Muscle layer of colon (tissue), 2 donors: Measurements from ENCODE around the gene ALPK3.

ENCODE experiments used
- H3K27ac ChIP-seq: one replicate; pipeline ENCODE4 v1.7.0; 2013; ENCODE audit warnings: low read depth, mild to moderate bottlenecking, low read length, moderate library complexity
- H3K27me3 ChIP-seq, 2 donors: one replicate each; pipeline ENCODE4 v1.7.0; 2013; ENCODE audit warnings: low read length in 2 of 2, mild to moderate bottlenecking in 2 of 2; ENCODE audit not compliant: insufficient read depth in 2 of 2, control insufficient read depth in 1 of 2
- H3K36me3 ChIP-seq: one replicate; pipeline ENCODE4 v1.7.0; 2013; ENCODE audit warnings: mild to moderate bottlenecking, low read length; ENCODE audit not compliant: insufficient read depth
- H3K4me1 ChIP-seq: one replicate; pipeline ENCODE4 v1.7.0; 2013; ENCODE audit warnings: mild to moderate bottlenecking, low read length; ENCODE audit not compliant: insufficient read depth
- H3K4me3 ChIP-seq, 2 donors: one replicate each; pipeline ENCODE4 v1.7.0; 2013; ENCODE audit warnings: low read length in 2 of 2, low read depth in 1 of 2, mild to moderate bottlenecking in 1 of 2, moderate library complexity in 1 of 2
- H3K9ac ChIP-seq: one replicate; pipeline ENCODE4 v1.7.0; 2013; ENCODE audit warnings: low read length
- H3K9me3 ChIP-seq: one replicate; pipeline ENCODE4 v1.7.0; 2013; ENCODE audit warnings: mild to moderate bottlenecking, low read length
- donor health status: abdominal sarcoma.
- donor health status: Adenocarcinoma of cecum.

ALPK3 gene

GRCh38 chr15:84816694-84817465, at the start of gene ALPK3:
Gene ALPK3 (plus strand): TSS chr15:84817356. CDS start chr15:84817453, 97 bp downstream.
- Histone ChIP-seq H3K9me3 (no peaks in the 10 kb centered on the region), H3K36me3 (peaks cover 4% of the 10 kb centered on the region), H3K4me1 (peaks cover 38% of the 10 kb centered on the region), H3K9ac (peak within 1 kb of the TSS; percentile 55), H3K4me3 (peak within 1 kb of the TSS; percentile 33 to 55), H3K27me3 (no peaks in the 10 kb centered on the region), H3K27ac (peak within 1 kb of the TSS; percentile 74)

GRCh38 chr15:84772031-84772430, 45.1 kb upstream of the ALPK3 start:
- Histone ChIP-seq H3K27me3 (no peaks in the 10 kb centered on the region), H3K27ac (no peak overlapping the region), H3K36me3 (peaks cover 5% of the 10 kb centered on the region), H3K9ac (no peak overlapping the region), H3K4me3 (no peak overlapping the region), H3K4me1 (peaks cover 12% of the 10 kb centered on the region), H3K9me3 (no peaks in the 10 kb centered on the region)

- no peak overlapping the region for H3K27ac ChIP-seq
- H3K4me3 ChIP-seq: no peak overlapping the region
- no peaks in the 10 kb centered on the region for H3K9me3 ChIP-seq
- H3K27me3 ChIP-seq: no peaks in the 10 kb centered on the region
- peaks cover 5% of the 10 kb centered on the region for H3K36me3 ChIP-seq
- H3K9ac ChIP-seq: no peak overlapping the region
- H3K4me1 ChIP-seq: peaks cover 12% of the 10 kb centered on the region
Measured at GRCh38 chr15:84772467-84772866, 44.7 kb upstream of the ALPK3 start.

- H3K9ac ChIP-seq: no peak overlapping the region
- no peak overlapping the region for H3K27ac ChIP-seq
- no peaks in the 10 kb centered on the region for H3K27me3 ChIP-seq
- H3K4me1 ChIP-seq: peaks cover 12% of the 10 kb centered on the region
- H3K36me3 ChIP-seq: peaks cover 7% of the 10 kb centered on the region
- no peak overlapping the region for H3K4me3 ChIP-seq
- no peaks in the 10 kb centered on the region for H3K9me3 ChIP-seq
Measured at GRCh38 chr15:84773716-84774115, 43.4 kb upstream of the ALPK3 start.

DNA sequence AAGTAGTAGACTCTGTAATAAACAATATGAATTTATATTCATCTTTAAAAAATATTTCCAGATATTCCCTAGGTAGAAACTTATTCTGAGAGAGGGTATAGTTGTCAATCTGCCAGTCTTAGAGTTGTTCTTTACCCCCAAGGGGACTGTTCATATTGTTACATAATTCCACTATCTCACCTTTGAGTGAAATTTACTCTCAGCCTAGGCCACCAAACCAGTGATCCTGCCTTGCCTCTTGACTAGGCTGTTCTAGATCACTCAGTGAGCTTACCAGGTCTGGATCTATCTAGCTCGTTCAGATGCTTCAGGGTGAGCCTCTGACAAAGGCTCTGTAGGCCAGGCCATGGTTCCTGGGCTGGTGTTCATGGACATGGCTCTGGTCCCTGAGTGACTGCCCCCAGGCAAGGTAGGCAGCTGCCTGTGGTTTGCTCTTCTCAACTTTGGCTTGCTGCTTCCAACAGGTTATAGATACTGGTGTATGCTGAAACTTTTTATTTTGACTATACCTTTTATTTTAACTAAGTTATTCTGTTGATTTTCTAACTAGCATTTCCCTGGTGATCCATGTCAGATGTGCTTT, 41.2 kb upstream of the ALPK3 start:
- H3K4me1 ChIP-seq: peaks cover 12% of the 10 kb centered on the region
- H3K9ac ChIP-seq: no peak overlapping the region
- no peaks in the 10 kb centered on the region for H3K9me3 ChIP-seq
- H3K27ac ChIP-seq: no peak overlapping the region
- H3K27me3 ChIP-seq: no peaks in the 10 kb centered on the region
- peaks cover 8% of the 10 kb centered on the region for H3K36me3 ChIP-seq
- no peak overlapping the region for H3K4me3 ChIP-seq

- Histone ChIP-seq H3K36me3 (peaks cover 18% of the 10 kb centered on the region), H3K9ac (no peak overlapping the region), H3K27me3 (no peaks in the 10 kb centered on the region)
Measured at GRCh38 chr15:84778194-84778593, 39.0 kb upstream of the ALPK3 start.

DNA sequence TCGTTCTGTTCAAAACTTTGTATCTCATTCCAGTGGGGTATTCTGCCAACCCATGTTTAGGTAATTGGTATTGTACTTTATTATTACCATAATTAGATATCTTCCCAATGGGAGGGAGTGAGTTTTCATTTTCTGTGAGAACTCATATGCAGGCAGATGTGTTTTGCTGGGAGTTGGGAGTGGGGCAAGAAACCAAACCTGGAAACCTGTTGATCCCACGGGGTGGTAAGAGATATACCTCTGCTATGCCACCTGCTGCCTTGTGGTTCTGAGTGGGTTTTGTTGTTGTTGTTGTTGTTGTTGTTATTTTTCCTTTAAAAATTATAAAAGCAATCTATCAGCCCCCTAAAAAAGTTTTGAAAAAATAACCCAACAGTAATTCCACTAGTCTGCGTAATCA, 36.7 kb upstream of the ALPK3 start:
- Histone ChIP-seq H3K9me3 (no peaks in the 10 kb centered on the region), H3K27ac (no peak overlapping the region), H3K4me3 (no peak overlapping the region), H3K36me3 (peaks cover 38% of the 10 kb centered on the region), H3K4me1 (peaks cover 10% of the 10 kb centered on the region), H3K9ac (no peak overlapping the region), H3K27me3 (no peaks in the 10 kb centered on the region)

More at GRCh38 chr15:84778194-84778593, 39.0 kb upstream of the ALPK3 start:
- Histone ChIP-seq H3K27ac (no peak overlapping the region), H3K4me3 (no peak overlapping the region), H3K9me3 (no peaks in the 10 kb centered on the region), H3K4me1 (peaks cover 6% of the 10 kb centered on the region)

DNA sequence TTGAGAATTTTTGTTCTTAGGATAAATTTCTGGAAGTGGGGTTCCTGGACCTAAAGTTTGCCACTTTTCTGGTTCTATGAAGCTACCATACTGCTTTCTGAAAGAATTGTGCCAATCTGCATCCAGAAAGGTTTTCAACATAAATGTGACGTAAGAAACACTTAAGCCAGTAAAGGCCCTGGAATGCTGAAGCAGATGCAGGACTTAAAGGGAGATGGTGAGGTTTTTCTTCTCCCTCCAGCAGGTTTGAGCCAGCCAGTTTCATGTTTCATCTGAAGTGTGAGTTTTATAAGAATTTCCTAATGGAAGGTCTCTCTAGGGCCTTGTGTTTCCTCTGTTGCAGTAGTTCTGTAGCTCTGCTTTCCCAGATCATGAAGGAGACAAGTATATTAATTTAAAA, 35.7 kb upstream of the ALPK3 start:
- Histone ChIP-seq H3K4me3 (no peak overlapping the region), H3K9me3 (no peaks in the 10 kb centered on the region), H3K36me3 (peaks cover 46% of the 10 kb centered on the region), H3K9ac (no peak overlapping the region), H3K27ac (no peak overlapping the region), H3K4me1 (peaks cover 10% of the 10 kb centered on the region), H3K27me3 (no peaks in the 10 kb centered on the region)

DNA sequence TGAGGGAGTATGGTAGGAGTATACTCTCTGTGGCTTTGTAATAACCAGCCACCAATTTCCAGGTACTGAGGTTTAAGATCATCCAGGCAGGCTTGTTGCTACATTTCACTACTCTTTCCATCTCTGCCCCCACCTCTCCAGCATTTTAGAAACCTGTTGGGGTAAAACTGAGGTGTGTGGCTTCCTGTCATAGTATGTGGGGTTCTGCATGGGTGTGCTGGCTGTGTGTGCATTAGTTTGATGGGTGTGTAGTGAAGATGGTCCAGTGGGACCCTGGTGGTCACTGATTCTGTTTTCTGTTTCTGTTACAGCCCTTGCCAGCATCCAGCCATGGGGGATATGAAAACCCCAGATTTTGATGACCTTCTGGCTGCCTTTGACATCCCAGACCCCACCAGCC, 34.8 kb upstream of the ALPK3 start:
- H3K36me3 ChIP-seq: peaks cover 46% of the 10 kb centered on the region
- no peaks in the 10 kb centered on the region for H3K9me3 ChIP-seq
- H3K27me3 ChIP-seq: no peaks in the 10 kb centered on the region
- H3K4me3 ChIP-seq: no peak overlapping the region
- H3K27ac ChIP-seq: no peak overlapping the region
- no peak overlapping the region for H3K9ac ChIP-seq
- peaks cover 13% of the 10 kb centered on the region for H3K4me1 ChIP-seq

DNA sequence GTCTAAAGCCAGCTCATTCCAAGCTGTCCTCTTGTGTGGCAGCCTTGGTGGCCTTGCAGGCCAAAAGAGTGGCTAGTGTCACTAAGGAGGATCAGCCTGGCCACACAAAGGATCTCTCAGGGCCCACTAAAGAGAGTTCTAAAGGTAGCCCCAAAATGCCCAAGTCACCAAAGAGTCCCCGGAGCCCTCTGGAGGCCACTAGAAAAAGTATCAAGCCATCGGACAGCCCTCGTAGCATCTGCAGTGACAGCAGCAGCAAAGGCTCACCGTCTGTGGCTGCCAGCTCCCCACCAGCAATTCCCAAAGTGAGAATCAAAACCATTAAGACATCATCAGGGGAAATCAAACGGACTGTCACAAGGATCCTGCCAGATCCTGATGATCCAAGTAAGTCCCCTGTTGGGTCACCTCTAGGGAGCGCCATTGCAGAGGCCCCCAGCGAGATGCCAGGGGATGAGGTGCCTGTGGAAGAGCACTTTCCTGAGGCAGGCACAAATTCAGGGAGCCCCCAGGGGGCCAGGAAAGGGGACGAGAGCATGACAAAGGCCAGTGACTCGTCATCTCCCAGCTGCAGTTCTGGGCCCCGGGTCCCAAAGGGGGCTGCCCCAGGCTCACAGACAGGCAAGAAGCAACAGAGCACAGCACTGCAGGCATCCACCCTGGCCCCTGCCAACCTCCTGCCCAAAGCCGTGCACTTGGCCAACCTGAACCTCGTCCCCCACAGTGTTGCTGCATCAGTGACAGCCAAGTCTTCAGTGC, 33.5 kb upstream of the ALPK3 start:
- Histone ChIP-seq H3K36me3 (peaks cover 39% of the 10 kb centered on the region), H3K4me1 (peaks cover 17% of the 10 kb centered on the region)

DNA sequence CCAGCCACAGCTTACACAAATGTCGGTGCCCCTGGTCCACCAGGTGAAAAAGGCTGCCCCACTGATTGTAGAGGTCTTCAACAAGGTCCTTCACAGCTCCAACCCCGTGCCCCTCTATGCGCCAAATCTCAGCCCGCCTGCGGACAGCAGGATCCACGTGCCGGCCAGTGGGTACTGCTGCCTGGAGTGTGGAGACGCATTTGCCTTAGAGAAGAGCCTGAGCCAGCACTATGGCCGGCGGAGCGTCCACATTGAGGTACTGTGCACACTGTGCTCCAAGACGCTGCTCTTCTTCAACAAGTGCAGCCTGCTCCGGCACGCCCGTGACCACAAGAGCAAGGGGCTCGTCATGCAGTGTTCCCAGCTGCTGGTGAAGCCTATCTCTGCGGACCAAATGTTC, 32.9 kb upstream of the ALPK3 start:
- Histone ChIP-seq H3K36me3 (peaks cover 38% of the 10 kb centered on the region), H3K27ac (no peak overlapping the region), H3K9ac (no peak overlapping the region)

More for the DNA sequence above, 33.5 kb upstream of the ALPK3 start:
- Histone ChIP-seq H3K9me3 (no peaks in the 10 kb centered on the region), H3K27me3 (no peaks in the 10 kb centered on the region), H3K4me3 (no peak overlapping the region), H3K9ac (no peak overlapping the region), H3K27ac (no peak overlapping the region)

More for the DNA sequence above, 32.9 kb upstream of the ALPK3 start:
- no peaks in the 10 kb centered on the region for H3K27me3 ChIP-seq
- no peaks in the 10 kb centered on the region for H3K9me3 ChIP-seq
- peaks cover 17% of the 10 kb centered on the region for H3K4me1 ChIP-seq
- no peak overlapping the region for H3K4me3 ChIP-seq
